Tibial nerve (tissue), 4 donors: ENCODE data around the gene MEIS1. TPM values are rescaled to one million over a fixed set of nuclear protein-coding genes. Genes with fewer than 3 reads are reported as not detected.

Experiments
- DNase-seq, 2 donors: peaks; one replicate each; pipeline ENCODE4 v3.0.0-alpha.2; 2019; ENCODE audit warnings: low spot score in 2 of 2
- H3K27ac ChIP-seq, 4 donors: fragments of 200-600 bp; sonication (generic) in 3 of 4; one replicate each; pipeline ENCODE4 v1.5.1; 2017 to 2019; ENCODE audit warnings: mild to moderate bottlenecking in 1 of 4
- H3K27me3 ChIP-seq, 2 donors: fragments of 200-600 bp; sonication (generic) in 1 of 2; one replicate each; pipeline versions ENCODE4 v1.5.1 to v1.6.0; 2017 to 2019
- H3K36me3 ChIP-seq, 3 donors: fragments of 200-600 bp; sonication (generic); one replicate each; pipeline ENCODE4 v1.5.1; 2018 to 2019
- H3K4me1 ChIP-seq, 4 donors: fragments of 200-600 bp; sonication (generic) in 3 of 4; one replicate each; pipeline ENCODE4 v1.5.1; 2017 to 2019
- H3K4me3 ChIP-seq, 4 donors: fragments of 200-600 bp; sonication (generic) in 3 of 4; one replicate each; pipeline ENCODE4 v1.5.1; 2017 to 2019; ENCODE audit warnings: mild to moderate bottlenecking in 1 of 4, moderate library complexity in 1 of 4
- H3K9me3 ChIP-seq, 4 donors: fragments of 200-600 bp; sonication (generic) in 3 of 4; one replicate each; pipeline ENCODE4 v1.5.1; 2017 to 2019
- CTCF ChIP-seq, 5 experiments: fragments of 200-600 bp in 3 of 5; fragments of 450-650 bp in 2 of 5; sonication (generic) in 3 of 5; IDR thresholded peaks; one replicate each; pipeline ENCODE4 v1.5.1; 2016 to 2019; ENCODE audit warnings: antibody characterized with exemption in 5 of 5, mild to moderate bottlenecking in 3 of 5, moderate library complexity in 2 of 5
- EP300 ChIP-seq, 2 donors: sonication (generic); formaldehyde crosslinking; IDR thresholded peaks; one replicate each; pipeline ENCODE4 v1.6.1; 2017; ENCODE audit warnings: antibody characterized with exemption in 2 of 2, mild to moderate bottlenecking in 1 of 2
- POLR2A ChIP-seq, 2 donors: fragments of 450-650 bp; IDR thresholded peaks; one replicate each; pipeline ENCODE4 v1.6.1; 2017; ENCODE audit warnings: antibody characterized with exemption in 2 of 2, mild to moderate bottlenecking in 2 of 2, moderate library complexity in 2 of 2
- WGBS, 2 donors: methylation state at CpG; one replicate each; pipeline ENCODE4 v1.1.5; 2018; 5-methylcytosine and 5-hydroxymethylcytosine counted together
- total RNA-seq, 4 donors: library from RNA; depleted of rRNA; stranded (reverse); fragments of >200 nt; gene quantifications; one replicate each; pipeline ENCODE4 v1.1.0, GENCODE V29; 2016

Gene MEIS1
- total RNA-seq, 4 donors from 2014 or later = 9.0 to 18.4 (median 12.5) TPM

- Histone ChIP-seq H3K4me1 (peaks cover 0 to 48% (median 6%) of the 10 kb centered on the region in 4 donors), H3K27me3 (peaks cover 0 to 6% of the 10 kb centered on the region in 2 donors), H3K27ac (peak overlapping the region in 2 of 4 donors; percentile 23 to 59), H3K36me3 (peaks cover 0 to 1% (median 0%) of the 10 kb centered on the region in 3 donors), H3K4me3 (peak overlapping the region in 3 of 4 donors; percentile 5 to 74 (median 47)), H3K9me3 (no peaks in the 10 kb centered on the region)
- TF ChIP-seq CTCF (IDR thresholded peaks at IDR 0.05) = no peak
- TF ChIP-seq EP300 (IDR thresholded peaks at IDR 0.05) = no peak
- TF ChIP-seq POLR2A (IDR thresholded peaks at IDR 0.05) = no peak
- WGBS, 2 donors = 68 to 70% methylated on average over 22 of the region's 22 CpGs
- no peak for DNase-seq
These were observed 3.0 kb downstream of the MEIS1 start for GRCh38 chr2:66437691-66438497.

- Histone ChIP-seq H3K9me3 (no peaks in the 10 kb centered on the region), H3K36me3 (peaks cover 0 to 7% (median 3%) of the 10 kb centered on the region in 3 donors), H3K27ac (peak overlapping the region in 1 of 4 donors; percentile 59), H3K4me3 (peak overlapping the region in 2 of 4 donors; percentile 47 to 74), H3K27me3 (peaks cover 0 to under 1% of the 10 kb centered on the region in 2 donors), H3K4me1 (peaks cover 0 to 48% (median 3%) of the 10 kb centered on the region in 4 donors)
- 76 to 77% methylated on average over 8 of the region's 8 CpGs for WGBS, 2 donors
- TF ChIP-seq EP300 (IDR thresholded peaks at IDR 0.05) (no peak), POLR2A (IDR thresholded peaks at IDR 0.05) (no peak), CTCF (IDR thresholded peaks at IDR 0.05) (no peak)
- DNase-seq = no peak
These were observed 3.5 kb downstream of the MEIS1 start for GRCh38 chr2:66438498-66438833.

- Histone ChIP-seq H3K27me3 (peaks cover 0 to 5% of the 10 kb centered on the region in 2 donors), H3K4me3 (peak overlapping the region; percentile 14 to 50 (median 34)), H3K27ac (peak overlapping the region; percentile 17 to 64 (median 44)), H3K9me3 (no peaks in the 10 kb centered on the region), H3K36me3 (peaks cover 0 to 14% (median 3%) of the 10 kb centered on the region in 3 donors), H3K4me1 (peaks cover 0 to 48% (median 3%) of the 10 kb centered on the region in 4 donors)
- TF ChIP-seq POLR2A (IDR thresholded peaks at IDR 0.05) (no peak), EP300 (IDR thresholded peaks at IDR 0.05) (no peak)
- 34 to 43% methylated on average over 35 to 37 of the region's 37 CpGs for WGBS, 2 donors
- DNase-seq = no peak
These were observed 4.2 kb downstream of the MEIS1 start for GRCh38 chr2:66438891-66439811.

- TF ChIP-seq CTCF (IDR thresholded peaks at IDR 0.05) (no peak), EP300 (IDR thresholded peaks at IDR 0.05) (no peak), POLR2A (IDR thresholded peaks at IDR 0.05) (no peak)
- no peak for DNase-seq
These were observed 5.1 kb downstream of the MEIS1 start for GRCh38 chr2:66439812-66440542.

More at GRCh38 chr2:66439812-66440542, 5.1 kb downstream of the MEIS1 start:
- WGBS, 2 donors = 15 to 20% methylated on average over 36 of the region's 36 CpGs
- Histone ChIP-seq H3K4me3 (peak overlapping the region; percentile 14 to 50 (median 34)), H3K27ac (peak overlapping the region in 3 of 4 donors; percentile 17 to 64 (median 59)), H3K9me3 (no peaks in the 10 kb centered on the region), H3K36me3 (peaks cover 0 to 22% (median 3%) of the 10 kb centered on the region in 3 donors), H3K27me3 (peaks cover 0 to 12% of the 10 kb centered on the region in 2 donors), H3K4me1 (peaks cover 0 to 48% (median 3%) of the 10 kb centered on the region in 4 donors)
